OCI-M2 (cell line): ENCODE results near the gene LSMEM2.
"Not testable (repeated sequence)": the region's sequence is repeated elsewhere in the genome, so short reads cannot be mapped to it uniquely, and the experiment has no call there.

Experiments used
- DNase-seq: peaks from one replicate; lab custom pipeline; 2025; ENCODE audit not compliant: unreplicated experiment; lab: John Stamatoyannopoulos, UW

The LSMEM2 gene

DNA sequence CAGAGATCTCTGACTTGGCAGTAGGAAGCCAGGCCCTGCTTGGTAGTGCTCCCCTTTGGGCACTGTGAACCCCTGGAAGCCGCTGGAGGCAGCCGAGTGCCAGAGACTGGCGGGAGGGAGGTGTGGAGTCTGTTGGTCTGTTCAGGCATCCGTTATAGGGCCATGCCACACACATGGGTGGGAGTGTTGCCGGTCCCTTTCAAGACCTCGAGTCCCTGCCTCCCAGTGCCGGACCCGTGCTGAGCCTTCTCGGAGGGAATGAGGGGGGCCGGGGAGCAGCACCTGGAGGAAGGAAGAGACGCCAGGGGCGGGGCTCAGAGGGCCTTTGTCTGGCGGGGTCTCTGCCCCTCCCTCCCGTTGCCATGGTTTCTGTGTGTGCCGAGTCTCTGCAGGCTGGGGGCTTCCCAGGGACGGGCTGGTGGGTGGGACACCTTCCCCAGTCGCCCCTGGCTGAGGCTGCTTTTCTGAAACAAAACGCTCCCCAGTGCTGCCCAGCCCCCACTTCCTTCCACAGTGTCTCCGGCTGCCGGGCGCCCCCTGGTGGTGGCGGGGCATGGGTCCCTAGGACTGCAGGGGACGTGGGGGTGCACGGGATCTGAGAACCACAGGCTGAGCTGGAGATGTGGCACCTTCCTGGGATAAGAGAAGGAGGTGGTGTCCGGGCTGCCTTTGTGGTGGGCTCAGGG is 32.9 kb upstream of the LSMEM2 start:
- DNase-seq = no peak

DNA sequence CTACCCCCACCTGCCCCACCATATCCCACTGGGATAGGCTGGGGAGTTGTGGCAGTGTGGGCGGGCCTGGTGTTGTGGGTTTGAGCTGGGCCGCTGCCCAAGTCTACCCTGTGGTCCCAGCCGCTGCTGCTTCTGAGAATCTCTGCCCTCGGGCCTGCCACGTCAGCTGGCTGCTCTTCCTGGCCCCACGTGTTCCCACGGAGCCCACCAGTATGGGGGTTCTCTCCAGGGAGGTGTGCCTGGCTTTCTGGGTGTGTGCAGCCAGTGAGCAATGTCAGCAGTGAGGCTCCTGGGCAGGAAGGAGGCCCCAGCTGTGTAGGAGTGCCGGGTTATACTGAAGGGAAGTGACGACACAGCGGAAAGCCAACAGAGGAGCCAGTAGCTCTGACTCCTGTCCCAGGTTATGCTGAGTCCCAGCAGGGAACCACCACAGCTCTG is 32.4 kb upstream of the LSMEM2 start:
- no peak for DNase-seq

- DNase-seq = no peak
Observed at GRCh38 chr3:50248387-50248786, 30.5 kb upstream of the LSMEM2 start.

- no peak for DNase-seq
Observed at GRCh38 chr3:50249457-50249856, 29.4 kb upstream of the LSMEM2 start.

- DNase-seq = no peak
Observed at GRCh38 chr3:50250514-50250913, 28.4 kb upstream of the LSMEM2 start.

DNA sequence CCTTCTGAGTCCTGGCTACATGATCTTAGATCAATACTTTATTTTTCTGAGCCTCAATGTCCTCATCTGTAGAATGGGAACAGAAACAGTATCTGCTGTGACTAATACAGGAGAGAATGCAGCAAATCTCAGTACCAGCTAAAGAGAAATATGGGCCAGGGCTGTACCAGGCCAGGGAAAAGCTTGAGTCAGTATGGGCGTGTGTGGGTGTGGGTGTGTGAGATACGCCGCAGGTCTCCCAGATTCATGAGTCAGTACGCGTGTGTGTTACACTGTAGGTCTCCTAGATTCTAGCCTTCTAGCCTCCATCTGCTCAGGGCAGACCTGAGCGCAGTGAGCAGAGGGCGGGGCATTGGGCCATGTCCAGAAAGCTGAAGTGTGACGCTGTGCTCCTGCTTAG is 27.7 kb upstream of the LSMEM2 start:
- no peak for DNase-seq

GRCh38 chr3:50254577-50255250 is 24.2 kb upstream of the LSMEM2 start:
- DNase-seq = no peak

DNA sequence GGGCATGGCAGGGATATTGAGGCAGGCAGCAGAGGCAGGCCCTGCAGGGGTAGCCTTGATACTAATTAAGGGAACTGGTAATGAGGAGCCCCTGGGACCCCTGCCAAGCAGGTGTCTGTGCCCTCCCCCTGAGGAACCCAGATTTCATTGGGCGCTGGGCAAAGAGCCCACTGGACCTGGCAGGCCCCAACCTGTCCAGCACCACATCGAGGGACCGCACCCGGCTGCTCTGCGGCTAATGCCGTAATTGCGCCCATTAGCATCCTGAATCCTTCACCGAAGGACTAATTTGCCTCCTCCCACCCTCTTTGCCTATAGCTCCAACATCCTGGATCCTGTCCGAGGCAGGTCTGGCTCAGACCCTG is 23.7 kb upstream of the LSMEM2 start:
- no peak for DNase-seq

- peak; percentile 6 for DNase-seq
Observed at GRCh38 chr3:50256978-50257890, 21.7 kb upstream of the LSMEM2 start.

DNA sequence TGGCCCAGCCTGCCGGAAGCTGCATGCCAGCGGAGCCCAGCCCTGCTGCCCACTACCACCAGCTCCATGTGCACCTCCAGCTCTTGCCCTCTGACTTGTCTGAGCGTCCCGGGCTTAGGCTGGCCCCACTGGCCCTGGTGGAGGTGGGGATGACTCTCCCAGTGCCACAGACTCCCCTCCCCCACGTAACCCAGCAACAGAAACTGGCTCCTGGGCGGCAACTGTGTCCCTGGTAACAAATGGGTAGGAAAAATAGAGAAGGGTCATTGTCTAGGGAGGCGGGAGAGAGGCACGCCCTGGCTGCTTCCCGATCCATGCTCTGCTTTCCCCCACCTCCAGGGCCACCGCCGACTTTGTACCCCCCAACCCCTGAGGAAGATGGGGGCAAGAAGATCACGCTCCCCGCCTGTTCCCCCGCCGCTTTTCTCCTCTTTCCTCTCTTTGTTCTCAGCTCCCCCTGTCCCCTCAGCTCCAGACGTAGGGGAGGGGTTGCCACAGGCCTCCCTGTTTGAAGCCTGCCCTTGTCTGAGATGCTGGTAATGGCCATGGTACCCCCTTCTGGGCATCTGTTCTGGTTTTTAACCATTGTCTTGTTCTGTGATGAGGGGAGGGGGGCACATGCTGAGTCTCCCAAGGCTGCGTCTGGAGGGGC is 20.7 kb upstream of the LSMEM2 start:
- DNase-seq = no peak

DNA sequence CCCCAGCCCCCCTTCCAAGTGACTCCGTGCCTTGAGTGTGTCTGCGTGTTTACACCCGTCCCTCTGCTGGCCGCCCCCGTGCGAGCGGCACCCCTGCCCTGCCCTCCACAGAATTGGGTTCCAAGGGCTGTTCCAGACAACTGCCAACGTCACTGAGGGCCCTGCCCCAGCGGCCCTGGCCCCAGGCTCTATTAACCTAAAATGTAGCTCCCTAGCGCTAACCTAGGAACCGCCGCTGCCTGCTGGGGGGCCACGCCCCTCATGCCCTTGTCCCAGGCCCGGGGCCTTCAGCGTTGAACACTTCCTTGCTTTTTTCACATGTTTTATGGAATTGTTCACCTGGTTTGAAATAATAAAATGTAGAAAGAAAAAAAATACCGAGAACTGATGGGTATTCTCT is 19.9 kb upstream of the LSMEM2 start:
- no peak for DNase-seq

- DNase-seq = no peak
Observed at GRCh38 chr3:50259432-50260026, 19.4 kb upstream of the LSMEM2 start.

DNA sequence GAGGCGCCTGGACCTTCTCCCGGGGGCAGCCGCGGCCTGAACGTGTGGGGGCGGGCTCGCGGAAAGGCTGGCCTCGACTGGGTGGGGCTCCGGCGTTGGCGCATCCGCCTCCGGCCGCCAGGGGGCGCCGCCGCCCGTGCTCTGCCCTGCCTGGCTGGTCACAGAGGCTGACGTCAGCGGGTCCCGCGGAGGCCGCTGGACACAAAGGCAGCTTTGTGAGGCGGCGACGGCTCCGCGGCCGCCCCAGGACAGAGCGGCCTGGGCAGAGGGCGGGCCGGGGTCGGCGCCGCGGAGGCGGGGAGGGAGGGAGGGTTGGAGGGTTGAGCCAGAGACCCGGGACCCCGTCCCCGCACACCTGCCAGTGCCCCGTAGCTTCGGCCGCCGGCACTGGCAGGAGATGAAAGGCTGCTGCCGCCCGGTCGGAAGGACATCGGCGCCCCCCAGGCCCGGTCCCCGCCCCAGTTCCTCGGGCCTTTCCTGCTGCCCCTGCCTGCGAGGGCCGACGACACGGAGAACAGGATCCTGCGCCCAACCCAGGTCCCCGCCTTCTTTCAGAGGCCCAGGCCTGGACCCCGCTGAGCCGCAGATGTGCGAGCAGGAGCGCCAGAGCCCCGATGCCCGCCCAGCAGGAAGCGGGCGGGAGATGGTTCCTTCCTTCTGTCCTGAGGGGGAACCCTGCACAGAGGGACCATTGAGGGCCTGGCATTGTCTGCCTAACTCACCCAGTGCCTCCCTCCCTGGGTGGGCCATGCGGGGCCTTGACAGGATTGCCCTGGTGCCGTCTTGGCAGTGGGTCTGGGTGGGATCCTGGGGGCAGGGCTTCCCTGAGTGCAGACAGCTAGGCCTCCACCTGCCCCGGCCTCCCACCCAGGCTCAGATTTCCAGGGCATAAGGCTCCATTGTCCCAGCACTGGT is 18.6 kb upstream of the LSMEM2 start:
- peak; percentile 21 for DNase-seq

DNA sequence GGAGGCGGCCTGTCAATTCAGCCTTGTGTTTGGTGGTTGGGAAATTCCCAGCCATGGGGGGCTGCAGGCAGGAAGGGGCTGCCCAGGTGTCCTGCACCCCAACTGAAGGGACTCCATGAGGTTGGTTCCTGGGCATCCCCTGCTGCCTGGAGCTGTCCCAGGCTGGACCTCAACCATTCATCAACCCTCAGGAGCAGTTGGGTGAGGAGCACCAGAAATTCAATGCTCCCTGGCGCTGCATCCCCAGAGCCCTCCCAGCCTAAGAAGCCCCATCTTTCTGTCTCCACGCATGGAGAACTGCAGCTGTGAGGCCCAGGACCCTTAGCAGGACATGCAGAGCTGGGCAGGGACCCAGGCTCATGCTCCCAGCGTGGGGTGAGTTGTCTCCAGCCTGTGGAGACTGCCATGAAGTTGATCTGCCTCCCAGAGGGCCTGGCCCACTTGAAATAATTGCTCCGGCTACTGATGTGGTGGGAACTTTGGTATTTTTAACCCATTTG is 17.9 kb upstream of the LSMEM2 start:
- DNase-seq = no peak

- DNase-seq = no peak
Observed at GRCh38 chr3:50261505-50261904, 17.4 kb upstream of the LSMEM2 start.

GRCh38 chr3:50262200-50262599 is 16.7 kb upstream of the LSMEM2 start:
- not testable (repeated sequence) for DNase-seq

DNA sequence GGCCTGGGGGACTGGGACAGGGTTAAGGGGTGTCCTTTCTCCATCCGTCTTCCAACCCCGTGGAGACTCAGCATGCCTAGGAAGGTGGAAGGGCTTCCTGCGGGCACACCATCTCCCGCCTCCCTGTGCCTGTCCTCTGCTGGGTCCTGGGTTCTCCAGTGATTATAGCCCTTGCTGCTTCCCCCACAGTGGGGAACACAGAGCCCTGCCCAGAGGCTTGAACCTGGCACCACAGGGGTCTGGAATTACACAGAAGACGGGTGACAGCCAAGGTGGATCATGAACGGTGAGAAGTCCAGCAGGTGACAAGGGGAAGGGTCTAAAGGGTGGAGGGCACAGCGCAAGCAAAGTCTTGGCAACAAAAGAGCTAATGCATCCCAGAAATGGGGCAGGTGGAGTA is 16.1 kb upstream of the LSMEM2 start:
- DNase-seq = no peak

GRCh38 chr3:50263478-50264382 is 15.2 kb upstream of the LSMEM2 start:
- no peak for DNase-seq
